ENCODE data around the gene FARP1.

DNA sequence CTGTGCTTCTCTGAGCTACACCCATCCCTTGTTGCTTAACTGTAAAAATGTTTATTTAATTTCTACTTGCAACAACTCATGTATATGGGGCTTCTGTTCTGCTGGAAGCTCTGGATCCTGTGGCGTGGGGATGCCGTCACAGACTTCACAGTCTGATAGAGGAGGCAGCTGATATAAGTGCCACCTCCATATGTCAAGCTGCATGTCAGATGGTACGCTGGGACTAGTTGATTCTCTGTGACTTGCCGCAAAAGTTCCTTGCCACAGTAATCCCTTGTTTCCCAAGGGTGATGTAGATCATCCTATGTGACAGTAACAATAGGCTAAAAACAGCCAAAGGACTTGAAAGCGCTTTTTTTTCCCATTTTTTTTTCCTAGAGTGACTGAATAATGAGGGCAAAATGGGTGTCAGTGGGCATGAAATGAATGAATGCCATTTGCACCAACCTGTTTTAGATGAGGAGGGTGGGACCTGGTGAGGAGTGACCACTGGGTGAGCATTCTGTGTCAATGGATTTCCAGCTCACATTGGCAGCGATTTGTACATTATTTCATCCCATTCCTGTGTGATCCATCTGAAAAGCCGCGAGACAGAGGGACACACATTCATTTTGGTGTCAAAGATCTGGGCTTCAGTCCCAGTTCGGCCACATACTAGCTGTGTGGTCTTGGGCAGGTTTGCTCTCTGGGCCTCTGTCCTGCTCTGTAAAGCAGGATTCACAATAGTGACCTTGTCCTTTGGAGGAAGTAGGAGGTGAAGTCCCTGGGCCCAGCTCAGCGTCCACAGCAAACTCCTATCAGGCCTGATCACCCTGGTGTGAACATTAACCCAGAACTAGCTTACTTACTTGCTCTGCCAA, 123.0 kb downstream of the FARP1 start:
- TF ChIP-seq, protein P1, sequence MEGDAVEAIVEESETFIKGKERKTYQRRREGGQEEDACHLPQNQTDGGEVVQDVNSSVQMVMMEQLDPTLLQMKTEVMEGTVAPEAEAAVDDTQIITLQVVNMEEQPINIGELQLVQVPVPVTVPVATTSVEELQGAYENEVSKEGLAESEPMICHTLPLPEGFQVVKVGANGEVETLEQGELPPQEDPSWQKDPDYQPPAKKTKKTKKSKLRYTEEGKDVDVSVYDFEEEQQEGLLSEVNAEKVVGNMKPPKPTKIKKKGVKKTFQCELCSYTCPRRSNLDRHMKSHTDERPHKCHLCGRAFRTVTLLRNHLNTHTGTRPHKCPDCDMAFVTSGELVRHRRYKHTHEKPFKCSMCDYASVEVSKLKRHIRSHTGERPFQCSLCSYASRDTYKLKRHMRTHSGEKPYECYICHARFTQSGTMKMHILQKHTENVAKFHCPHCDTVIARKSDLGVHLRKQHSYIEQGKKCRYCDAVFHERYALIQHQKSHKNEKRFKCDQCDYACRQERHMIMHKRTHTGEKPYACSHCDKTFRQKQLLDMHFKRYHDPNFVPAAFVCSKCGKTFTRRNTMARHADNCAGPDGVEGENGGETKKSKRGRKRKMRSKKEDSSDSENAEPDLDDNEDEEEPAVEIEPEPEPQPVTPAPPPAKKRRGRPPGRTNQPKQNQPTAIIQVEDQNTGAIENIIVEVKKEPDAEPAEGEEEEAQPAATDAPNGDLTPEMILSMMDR (conservative IDR thresholded peaks at IDR 0.05) = no peak
- no peak for TF ChIP-seq ZFX (IDR thresholded peaks at IDR 0.05)

Measured in C4-2B (cell line).